HCT116 (cell line): ENCODE measurements around the gene ACYP1. TPM values are rescaled to one million over a fixed set of nuclear protein-coding genes. Genes with fewer than 3 reads are reported as not detected.

Source experiments
- ATAC-seq: fragments of 200-7000 bp; cut with Tn5 transposase; 2 replicates; pipeline ENCODE4 v1.9.1; 2020; ENCODE audit warnings: mild to moderate bottlenecking, moderate library complexity
- BruUV-seq: library from RNA; stranded (reverse); fragments of 400-500 nt; replicated peaks from 2 replicates; lab custom pipeline; 2021; lab: Mats Ljungman, UMichigan
- CTCF ChIA-PET: fragments of 300-600 bp; sonication (Branson Sonifier 250); formaldehyde crosslinking; loops from one replicate; lab custom pipeline; 2021; ENCODE audit warnings: antibody characterized with exemption; lab: Charles Lee
- POLR2A ChIA-PET: fragments of 300-600, 350-600 bp; sonication (Branson Sonifier 250); formaldehyde crosslinking; loops from one replicate; lab custom pipeline; 2021; ENCODE audit warnings: antibody characterized with exemption; lab: Charles Lee
- RAD21 ChIA-PET, 2 experiments: fragments of 300-600 bp; sonication (Branson Sonifier 250); formaldehyde crosslinking; loops; one replicate each; lab custom pipeline; 2023; ENCODE audit warnings: low total read pairs in 2 of 2; ENCODE audit not compliant: uncharacterized antibody in 2 of 2, unreplicated experiment in 2 of 2, low non-redundant PET in 1 of 2; lab: Charles Lee
- DNase-seq: peaks from one replicate; pipeline ENCODE4 v3.0.0-alpha.2; 2010; ENCODE audit warnings: low read depth, low spot score
- H2AFZ ChIP-seq: fragments of 200-600 bp; shearing (Covaris generic), sonication (generic); 2 replicates; pipeline ENCODE4 v1.6.1; 2017; ENCODE audit warnings: low read depth, mixed run types, mixed read lengths, antibody characterized with exemption, low read length; ENCODE audit not compliant: poor library complexity, severe bottlenecking
- H3K27ac ChIP-seq: 2 replicates; pipeline ENCODE4 v1.5.1; 2012; ENCODE audit warnings: low read depth, low read length
- H3K27me3 ChIP-seq: fragments of 200-600 bp; sonication (generic); 2 replicates; pipeline ENCODE4 v1.6.1; 2016; ENCODE audit warnings: mixed run types, low read length, mixed read lengths; ENCODE audit not compliant: insufficient read depth
- H3K36me3 ChIP-seq, 2 experiments: fragments of 200-500 bp in 1 of 2; fragments of 200-600 bp in 1 of 2; sonication (Bioruptor generic) in 1 of 2; sonication (generic) in 1 of 2; 2 replicates each; pipeline versions ENCODE4 v1.5.1 to v1.6.1; 2014 to 2016; ENCODE audit warnings: low read length in 2 of 2, inconsistent platforms in 1 of 2, mixed read lengths in 1 of 2, mixed run types in 1 of 2; ENCODE audit not compliant: insufficient read depth in 2 of 2, control insufficient read depth in 1 of 2
- H3K4me1 ChIP-seq, 2 experiments: fragments of 200-600 bp in 1 of 2; sonication (generic) in 1 of 2; 2 replicates each; pipeline versions ENCODE4 v1.5.1 to v1.6.1; 2012 to 2017; ENCODE audit warnings: low read length in 2 of 2, inconsistent platforms in 1 of 2, mild to moderate bottlenecking in 1 of 2, mixed read lengths in 1 of 2, mixed run types in 1 of 2, moderate library complexity in 1 of 2; ENCODE audit not compliant: insufficient read depth in 2 of 2, control insufficient read depth in 1 of 2
- H3K4me2 ChIP-seq: fragments of 200-600 bp; sonication (generic); 2 replicates; pipeline ENCODE4 v1.6.1; 2017; ENCODE audit warnings: mixed run types, low read length, mixed read lengths
- H3K4me3 ChIP-seq, 2 experiments: fragments of 200-600 bp in 1 of 2; sonication (generic) in 1 of 2; replicated peaks in 1 of 2; 2 replicates each; pipeline ENCODE4 v1.5.1; 2011 to 2016; ENCODE audit warnings: low read length in 2 of 2, control low read depth in 1 of 2, low read depth in 1 of 2, mild to moderate bottlenecking in 1 of 2, mixed read lengths in 1 of 2, mixed run types in 1 of 2
- H3K79me2 ChIP-seq: fragments of 200-600 bp; sonication (generic); 2 replicates; pipeline ENCODE4 v1.6.1; 2017; ENCODE audit warnings: mild to moderate bottlenecking, mixed run types, low read length, moderate library complexity, mixed read lengths; ENCODE audit not compliant: insufficient read depth
- H3K9ac ChIP-seq: fragments of 200-600 bp; sonication (generic); 2 replicates; pipeline ENCODE4 v1.6.1; 2016; ENCODE audit warnings: low read length, mixed read lengths
- H3K9me2 ChIP-seq: fragments of 200-600 bp; sonication (generic), shearing (Covaris generic); 2 replicates; pipeline ENCODE4 v1.6.1; 2017; ENCODE audit warnings: mixed run types, mild to moderate bottlenecking, moderate library complexity; ENCODE audit not compliant: insufficient read depth
- H3K9me3 ChIP-seq, 2 experiments: fragments of 200-500 bp in 1 of 2; fragments of 200-600 bp in 1 of 2; sonication (Bioruptor generic) in 1 of 2; sonication (generic) in 1 of 2; 2 replicates each; pipeline ENCODE4 v1.6.1; 2014 to 2017; ENCODE audit warnings: low read length in 2 of 2, mixed read lengths in 2 of 2, inconsistent platforms in 1 of 2, low read depth in 1 of 2, mild to moderate bottlenecking in 1 of 2, mixed run types in 1 of 2, moderate library complexity in 1 of 2; ENCODE audit not compliant: control insufficient read depth in 1 of 2, insufficient read depth in 1 of 2
- H4K20me1 ChIP-seq: fragments of 200-600 bp; sonication (generic), shearing (Covaris generic); 2 replicates; pipeline ENCODE4 v1.6.1; 2017; ENCODE audit warnings: mixed run types, mild to moderate bottlenecking, moderate library complexity; ENCODE audit not compliant: insufficient read depth
- FOSL1 ChIP-seq: IDR thresholded peaks from 2 replicates; pipeline ENCODE4 v1.6.1; 2012; ENCODE audit warnings: low read depth
- POLR2A ChIP-seq: IDR thresholded peaks from 2 replicates; pipeline ENCODE4 v1.7.0; 2011; ENCODE audit warnings: borderline replicate concordance; ENCODE audit not compliant: insufficient read depth, insufficient read length; ENCODE audit errors: extremely low read depth
- POLR2AphosphoS5 ChIP-seq: IDR thresholded peaks from 2 replicates; pipeline ENCODE4 v1.6.1; 2011; ENCODE audit warnings: mild to moderate bottlenecking, low read depth, low read length, moderate library complexity
- RAD21 ChIP-seq: IDR thresholded peaks from 2 replicates; pipeline ENCODE4 v1.6.1; 2012; ENCODE audit warnings: low read depth, mild to moderate bottlenecking
- SRF ChIP-seq: IDR thresholded peaks from 2 replicates; pipeline ENCODE4 v1.6.1; 2012; ENCODE audit warnings: low read depth
- ZNF274 ChIP-seq: fragments of 200-500 bp; sonication (Bioruptor generic); IDR thresholded peaks from 2 replicates; pipeline ENCODE4 v1.6.1; 2014; ENCODE audit warnings: mild to moderate bottlenecking, low read depth, low read length, inconsistent platforms
- intact Hi-C: fragments of 100-400 bp; cut with micrococcal nuclease; formaldehyde crosslinking; loops from 2 replicates; pipeline ENCODE4 v1.10.0; 2022
- total RNA-seq: library from RNA; stranded (reverse); gene quantifications from one replicate; pipeline ENCODE4 v1.2.1, GENCODE V29; 2021; ENCODE audit not compliant: unreplicated experiment

ACYP1 gene
- total RNA-seq, 1 experiment from 2014 or later, result 30.7 TPM

- Histone ChIP-seq H3K9ac (no peak overlapping the region), H3K4me3 (no peak overlapping the region), H3K4me1 (peaks cover 0 to 12% of the 10 kb centered on the region in 2 experiments; a peak in 2 of 4 replicates), H3K79me2 (no peaks in the 10 kb centered on the region), H3K27ac (no peak overlapping the region; the same call in 1 of the 2 replicates), H3K4me2 (peak overlapping the region; percentile 33; the same call in 1 of the 2 replicates), H4K20me1 (peaks cover 5% of the 10 kb centered on the region; the same call in 1 of the 2 replicates), H3K9me2 (no peaks in the 10 kb centered on the region)
- CTCF ChIA-PET, result no interaction called here
- POLR2A ChIA-PET, result no interaction called here
- DNase-seq, result no peak
- TF ChIP-seq POLR2AphosphoS5, result no peak
- peak; percentile 30; the same call in 1 of the 2 replicates for TF ChIP-seq FOSL1
- TF ChIP-seq, all 23 proteins: peak for 1
- intact Hi-C loops, result no loop called here
- RAD21 ChIA-PET, result no interaction called here
- H2AFZ ChIP-seq, result no peak overlapping the region
- BruUV-seq, result no TSS peak
- ATAC-seq, result peak; percentile 61
- peaks cover 29 to 41% of the 10 kb centered on the region in 2 experiments; a peak in 3 of 4 replicates for H3K36me3 ChIP-seq
- no peaks in the 10 kb centered on the region for H3K27me3 ChIP-seq
- H3K9me3 ChIP-seq, result no peaks in the 10 kb centered on the region
Observed at GRCh38 chr14:75011356-75011994, 52.3 kb downstream of the ACYP1 start.

DNA sequence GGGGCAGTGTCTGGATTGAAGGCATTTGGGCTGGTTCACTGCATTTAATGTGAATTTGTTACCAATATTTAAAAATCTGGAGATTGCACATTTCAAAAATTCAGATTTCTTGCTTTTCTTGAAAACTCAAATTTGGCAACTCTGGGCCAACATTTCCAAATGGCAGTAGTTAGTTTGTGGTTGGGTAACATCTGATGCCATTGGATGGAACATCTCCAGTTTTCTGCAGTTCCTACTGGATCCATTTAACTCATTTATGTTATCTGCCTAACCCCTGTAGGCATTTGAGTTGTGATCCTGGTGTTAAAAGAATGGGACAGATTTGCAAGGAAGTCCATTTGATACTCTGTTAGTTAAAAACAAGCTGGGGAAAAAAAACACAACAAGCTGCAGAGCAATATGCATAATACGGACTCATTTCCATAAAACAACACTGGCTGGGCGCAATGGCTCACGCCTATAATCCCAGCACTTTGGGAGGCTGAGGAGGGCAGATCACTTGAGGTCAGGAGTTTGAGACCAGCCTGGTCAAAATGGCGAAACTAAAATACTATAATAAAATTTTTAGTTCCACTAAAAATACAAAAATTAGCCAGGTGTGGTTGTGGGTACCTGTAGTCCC lies 53.2 kb downstream of the ACYP1 start:
- POLR2A ChIA-PET, result no interaction called here

More for the DNA sequence above, 53.2 kb downstream of the ACYP1 start:
- H3K9ac ChIP-seq, result no peak overlapping the region
- DNase-seq (no peak), ATAC-seq (no peak)
- intact Hi-C loops, result no loop called here
- no peak overlapping the region for H3K4me3 ChIP-seq
- H3K27me3 ChIP-seq, result no peaks in the 10 kb centered on the region
- no peak overlapping the region for H2AFZ ChIP-seq
- CTCF ChIA-PET, result no interaction called here
- no peak overlapping the region; the same call in 1 of the 2 replicates for H3K27ac ChIP-seq
- H4K20me1 ChIP-seq, result no peaks in the 10 kb centered on the region; the same call in 1 of the 2 replicates
- RAD21 ChIA-PET, result no interaction called here
- no peaks in the 10 kb centered on the region for H3K9me3 ChIP-seq
- H3K4me1 ChIP-seq, result peaks cover 0 to 12% of the 10 kb centered on the region in 2 experiments; a peak in 2 of 4 replicates
- no peaks in the 10 kb centered on the region; the same call in 1 of the 2 replicates for H3K79me2 ChIP-seq
- peaks cover 29 to 40% of the 10 kb centered on the region in 2 experiments; a peak in 3 of 4 replicates for H3K36me3 ChIP-seq
- BruUV-seq, result no TSS peak
- TF ChIP-seq SRF (no peak), RAD21 (no peak), ZNF274 (no peak), POLR2A (no peak)
- no peak overlapping the region for H3K4me2 ChIP-seq
- H3K9me2 ChIP-seq, result no peaks in the 10 kb centered on the region
